ENCODE data around the gene LTB.

Gene LTB, protein sequence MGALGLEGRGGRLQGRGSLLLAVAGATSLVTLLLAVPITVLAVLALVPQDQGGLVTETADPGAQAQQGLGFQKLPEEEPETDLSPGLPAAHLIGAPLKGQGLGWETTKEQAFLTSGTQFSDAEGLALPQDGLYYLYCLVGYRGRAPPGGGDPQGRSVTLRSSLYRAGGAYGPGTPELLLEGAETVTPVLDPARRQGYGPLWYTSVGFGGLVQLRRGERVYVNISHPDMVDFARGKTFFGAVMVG

DNA sequence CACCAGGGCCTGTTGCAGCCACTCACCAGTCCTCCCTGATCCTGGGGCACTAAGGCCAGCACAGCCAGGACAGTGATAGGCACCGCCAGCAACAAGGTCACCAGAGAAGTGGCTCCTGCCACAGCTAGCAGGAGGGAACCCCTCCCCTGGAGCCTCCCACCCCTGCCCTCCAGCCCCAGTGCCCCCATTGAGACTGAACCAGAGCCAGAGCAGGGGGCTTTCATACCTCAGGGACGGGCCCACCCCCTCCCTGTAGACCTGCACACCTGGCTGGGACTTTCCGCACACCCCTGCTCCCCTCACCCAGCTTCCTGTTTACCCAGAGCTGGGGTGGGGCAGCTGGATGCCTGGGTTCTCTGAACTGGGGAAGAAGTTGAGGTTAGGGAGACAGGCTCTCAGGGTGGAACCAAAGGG, at the start of gene LTB:
Gene LTB, minus strand, starts transcription at position 195 of the 414 bp plus-strand sequence. Its CDS starts 7 bp downstream, at position 188.
- DNase-seq (ENCODE audit: low spot score), result no peak

DNA sequence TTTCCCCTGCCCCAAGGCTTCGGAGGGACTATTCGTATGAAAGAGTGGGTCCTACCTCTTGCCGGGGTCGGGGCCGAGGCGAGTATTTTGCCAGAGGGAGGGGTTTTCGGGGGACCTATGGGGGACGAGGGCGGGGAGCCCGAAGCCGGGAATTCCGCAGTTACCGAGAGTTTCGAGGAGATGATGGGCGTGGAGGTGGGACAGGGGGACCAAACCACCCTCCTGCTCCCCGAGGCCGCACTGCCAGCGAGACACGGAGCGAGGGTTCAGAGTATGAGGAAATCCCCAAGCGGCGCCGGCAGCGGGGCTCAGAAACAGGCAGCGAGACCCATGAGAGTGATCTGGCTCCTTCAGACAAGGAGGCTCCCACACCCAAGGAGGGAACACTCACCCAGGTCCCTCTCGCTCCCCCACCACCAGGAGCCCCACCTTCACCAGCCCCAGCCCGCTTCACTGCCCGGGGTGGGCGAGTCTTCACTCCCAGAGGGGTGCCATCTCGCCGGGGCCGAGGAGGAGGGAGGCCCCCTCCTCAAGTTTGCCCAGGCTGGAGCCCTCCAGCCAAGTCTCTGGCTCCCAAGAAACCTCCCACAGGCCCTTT, 49.6 kb upstream of the LTB start:
- DNase-seq (ENCODE audit: low spot score), result no peak

DNA sequence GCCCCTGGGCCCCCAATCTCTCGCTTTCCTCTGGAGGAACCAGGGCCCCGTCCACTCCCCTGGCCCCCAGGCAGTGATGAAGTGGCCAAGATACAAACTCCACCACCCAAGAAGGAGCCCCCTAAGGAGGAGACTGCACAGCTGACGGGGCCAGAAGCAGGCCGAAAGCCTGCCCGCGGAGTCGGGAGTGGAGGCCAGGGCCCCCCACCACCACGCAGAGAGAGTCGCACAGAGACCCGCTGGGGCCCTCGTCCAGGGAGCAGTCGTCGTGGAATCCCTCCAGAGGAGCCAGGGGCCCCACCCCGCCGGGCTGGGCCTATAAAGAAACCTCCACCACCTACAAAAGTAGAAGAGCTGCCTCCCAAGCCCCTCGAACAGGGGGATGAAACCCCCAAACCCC, 49.0 kb upstream of the LTB start:
- DNase-seq (ENCODE audit: low spot score), result no peak

DNA sequence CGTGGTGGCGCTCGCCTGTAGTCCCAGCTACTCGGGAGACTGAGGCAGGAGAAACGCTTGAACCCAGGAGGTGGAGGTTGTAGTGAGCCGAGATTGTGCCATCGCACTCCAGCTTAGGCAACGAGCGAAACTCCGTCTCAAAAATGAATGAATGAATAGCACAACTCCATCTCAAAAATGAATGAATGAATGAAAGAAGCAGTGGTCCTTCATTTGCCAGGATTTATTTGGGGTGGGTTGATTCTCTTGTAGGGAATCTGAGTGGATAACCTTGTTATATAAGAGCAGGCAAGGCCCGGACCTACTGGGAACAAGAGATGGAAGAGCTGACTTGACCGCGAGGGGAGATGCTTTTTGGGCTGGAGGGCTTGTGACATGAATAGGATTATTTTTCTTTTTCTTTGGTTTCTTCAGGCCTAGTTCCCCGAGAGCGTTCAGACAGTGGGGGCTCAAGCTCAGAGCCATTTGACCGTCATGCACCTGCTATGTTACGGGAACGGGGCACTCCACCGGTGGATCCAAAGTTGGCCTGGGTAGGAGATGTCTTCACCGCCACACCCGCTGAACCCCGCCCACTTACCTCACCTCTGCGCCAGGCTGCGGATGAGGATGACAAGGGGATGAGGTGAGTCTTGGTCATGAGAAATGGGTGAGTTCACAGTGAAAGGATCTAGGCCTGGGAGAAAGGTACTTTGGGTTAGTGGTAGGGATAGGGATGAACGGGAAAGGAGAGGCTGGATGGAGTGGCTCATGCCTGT, 48.1 kb upstream of the LTB start:
- no peak for DNase-seq (ENCODE audit: low spot score)

DNA sequence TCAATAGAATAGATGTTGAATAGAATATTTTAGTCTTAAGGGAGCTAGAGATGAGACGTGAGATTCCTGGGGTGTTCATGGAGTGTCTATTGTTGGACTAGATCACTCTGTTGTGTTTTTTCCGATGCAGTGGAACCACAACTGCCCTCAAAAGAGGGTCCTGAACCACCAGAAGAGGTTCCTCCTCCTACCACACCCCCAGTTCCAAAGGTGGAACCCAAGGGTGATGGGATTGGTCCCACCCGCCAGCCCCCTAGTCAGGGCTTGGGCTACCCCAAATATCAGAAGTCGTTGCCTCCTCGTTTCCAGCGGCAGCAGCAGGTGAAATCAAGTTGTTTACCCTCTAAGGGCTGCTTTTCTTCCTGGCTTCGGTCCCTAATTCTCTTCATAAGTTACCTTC, 46.8 kb upstream of the LTB start:
- DNase-seq (ENCODE audit: low spot score), result no peak

DNA sequence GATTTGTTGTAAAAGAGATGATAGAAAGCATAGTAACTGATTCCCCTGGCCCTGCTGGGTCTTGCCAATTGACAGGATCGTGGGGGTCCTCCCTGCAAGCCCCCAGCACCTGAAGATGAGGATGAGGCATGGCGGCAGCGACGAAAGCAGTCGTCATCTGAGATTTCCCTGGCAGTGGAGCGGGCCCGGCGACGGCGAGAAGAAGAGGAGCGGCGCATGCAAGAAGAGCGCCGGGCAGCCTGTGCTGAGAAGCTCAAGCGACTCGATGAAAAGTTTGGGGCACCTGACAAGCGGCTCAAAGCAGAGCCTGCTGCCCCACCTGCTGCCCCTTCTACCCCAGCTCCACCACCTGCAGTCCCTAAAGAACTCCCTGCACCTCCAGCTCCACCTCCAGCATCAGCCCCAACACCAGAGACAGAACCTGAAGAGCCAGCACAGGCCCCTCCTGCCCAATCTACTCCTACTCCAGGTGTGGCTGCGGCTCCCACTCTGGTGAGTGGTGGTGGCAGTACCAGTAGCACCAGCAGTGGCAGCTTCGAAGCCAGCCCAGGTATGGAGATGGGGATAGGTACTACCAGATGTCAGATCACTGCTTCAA, 45.6 kb upstream of the LTB start:
- no peak for DNase-seq (ENCODE audit: low spot score)

DNA sequence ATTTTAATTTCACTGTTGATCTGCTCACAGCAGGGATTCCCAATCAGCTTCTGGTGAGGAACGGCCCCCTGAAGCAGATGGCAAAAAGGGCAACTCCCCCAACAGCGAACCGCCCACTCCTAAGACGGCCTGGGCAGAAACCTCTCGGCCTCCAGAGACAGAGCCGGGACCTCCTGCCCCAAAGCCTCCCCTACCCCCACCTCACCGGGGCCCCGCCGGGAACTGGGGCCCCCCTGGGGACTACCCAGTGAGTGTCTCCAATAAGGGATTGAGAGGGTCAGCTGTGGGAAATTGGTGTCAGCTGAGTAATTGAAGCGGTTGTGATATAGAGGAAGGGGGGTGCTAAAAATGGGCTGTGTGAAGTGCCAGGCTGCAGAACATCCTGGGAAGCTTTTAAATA, 44.7 kb upstream of the LTB start:
- no peak for DNase-seq (ENCODE audit: low spot score)

DNA sequence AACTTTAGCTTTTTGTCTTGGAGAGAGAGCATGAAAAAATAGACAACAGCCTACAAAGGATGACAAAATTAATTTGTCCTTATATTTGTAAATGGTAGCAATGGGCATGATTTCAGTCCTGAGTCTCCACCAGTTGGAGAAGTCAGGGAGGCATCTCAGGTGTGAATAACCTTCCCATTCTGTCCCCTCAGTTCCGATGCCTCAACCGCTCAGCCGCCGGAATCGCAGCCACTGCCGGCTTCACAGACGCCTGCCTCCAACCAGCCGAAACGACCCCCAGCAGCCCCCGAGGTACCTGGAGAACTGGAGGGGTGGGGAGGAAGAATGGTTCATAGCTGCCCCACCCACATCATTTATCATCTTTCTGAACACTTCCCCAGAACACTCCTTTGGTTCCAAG, 41.8 kb upstream of the LTB start:
- DNase-seq (ENCODE audit: low spot score), result no peak

DNA sequence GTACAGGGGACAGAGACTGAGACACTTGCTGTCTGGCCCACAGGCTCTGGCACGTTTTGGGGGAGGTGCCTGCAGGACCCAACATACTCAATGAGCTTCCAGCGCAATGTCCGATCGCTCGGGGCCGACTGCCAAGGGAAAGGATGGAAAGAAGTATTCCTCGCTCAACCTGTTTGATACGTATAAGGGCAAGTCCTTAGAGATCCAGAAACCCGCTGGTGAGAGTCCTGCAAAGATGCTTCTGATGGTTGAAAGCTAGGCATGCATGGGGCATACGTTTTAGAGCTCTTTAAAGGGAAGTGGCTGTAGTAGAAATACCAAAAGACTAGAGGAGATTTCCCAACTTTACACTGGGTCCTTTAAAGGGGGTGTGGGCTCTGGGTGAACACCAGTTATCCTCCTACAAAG, 40.5 kb upstream of the LTB start:
- DNase-seq (ENCODE audit: low spot score), result no peak

DNA sequence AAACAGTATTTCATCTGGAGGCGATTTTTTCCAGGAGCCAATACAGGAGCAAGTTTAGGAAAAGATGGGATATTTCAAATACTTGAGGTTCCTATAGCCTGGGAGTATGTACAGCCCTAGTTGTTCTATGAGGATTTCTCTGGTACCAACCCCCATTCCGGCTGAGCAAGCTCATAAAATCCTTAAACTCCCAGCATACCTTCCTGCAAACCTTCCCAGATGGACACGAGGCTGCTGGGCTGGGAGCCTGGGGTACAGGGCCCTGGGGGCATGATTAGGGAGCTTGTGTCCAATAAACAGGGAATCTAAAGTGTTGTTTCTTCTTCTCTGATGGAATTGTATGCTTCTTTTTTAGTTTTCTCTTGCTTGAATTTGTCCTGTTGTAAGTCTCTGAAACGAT, 39.8 kb upstream of the LTB start:
- no peak for DNase-seq (ENCODE audit: low spot score)

DNA sequence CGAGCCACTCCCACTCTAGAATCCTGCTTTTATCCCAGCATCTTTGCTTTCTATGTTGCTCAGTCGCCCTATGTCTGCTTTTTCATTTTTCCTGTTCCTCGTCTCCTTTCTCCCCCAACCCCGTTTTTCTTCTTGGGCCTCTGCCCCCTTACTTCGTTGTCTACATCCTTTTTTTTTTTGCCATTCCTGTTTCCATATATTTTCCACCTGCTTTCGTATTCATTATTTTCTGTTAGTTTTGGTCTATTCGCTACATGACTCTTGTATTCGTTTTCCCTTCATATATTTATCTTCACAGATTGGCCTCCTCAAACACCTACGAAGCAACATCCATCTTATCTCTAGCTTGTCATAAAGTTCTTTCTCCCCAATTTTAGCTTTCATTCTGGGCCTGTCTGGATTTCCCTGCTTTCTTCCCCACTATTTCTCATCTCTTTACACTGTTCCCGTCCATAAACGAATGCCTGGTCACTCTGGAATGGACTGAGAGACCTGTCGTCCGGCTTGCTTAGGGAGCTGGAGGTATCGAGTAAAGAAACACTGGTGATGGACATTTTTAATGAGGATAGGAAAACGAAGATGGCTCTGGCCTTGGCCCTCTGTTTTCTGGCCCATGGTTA, 39.2 kb upstream of the LTB start:
- DNase-seq (ENCODE audit: low spot score), result no peak

DNA sequence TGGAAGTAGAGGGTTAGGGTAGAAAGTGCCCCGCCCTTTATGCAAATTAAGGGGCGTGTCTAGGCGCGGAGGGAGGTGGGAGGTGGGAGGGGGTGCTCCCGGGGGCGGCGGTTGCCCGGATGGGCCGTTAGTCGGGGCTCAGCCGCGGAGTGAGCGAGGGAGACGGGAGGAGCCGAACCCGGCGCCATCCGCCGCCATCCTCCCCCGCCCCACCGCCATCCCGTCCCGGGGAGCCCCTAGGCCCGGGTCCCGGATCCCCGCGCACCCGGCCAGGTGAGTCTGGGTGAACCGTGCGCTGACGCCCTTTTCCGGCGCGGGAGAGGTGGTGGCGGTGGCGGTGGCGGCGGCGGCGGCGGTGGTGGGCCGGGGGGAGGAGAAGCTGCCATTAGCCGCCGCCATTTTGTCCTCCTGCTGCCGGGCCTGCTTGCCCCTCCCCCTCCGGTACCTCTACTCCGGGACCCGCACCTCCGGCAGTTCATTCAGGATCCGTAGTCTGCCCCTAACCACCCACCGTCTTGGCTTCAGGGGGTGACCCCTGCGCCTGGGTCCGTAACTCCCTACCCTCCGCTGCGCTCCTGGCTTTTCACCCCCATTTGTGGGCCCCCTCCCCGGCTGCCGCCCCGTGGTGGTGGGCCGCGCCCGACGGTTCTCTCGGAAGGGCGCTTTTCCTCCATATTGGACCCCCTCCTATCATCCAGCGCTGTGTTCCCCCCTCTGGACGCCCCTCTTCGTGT, 38.5 kb upstream of the LTB start, which contains the start of gene PRRC2A:
Gene PRRC2A, plus strand, starts transcription at position 130 of the 734 bp plus-strand sequence. CDS start 2,075 bp downstream, outside the sequence.
- peak; percentile 57 for DNase-seq (ENCODE audit: low spot score)

DNA sequence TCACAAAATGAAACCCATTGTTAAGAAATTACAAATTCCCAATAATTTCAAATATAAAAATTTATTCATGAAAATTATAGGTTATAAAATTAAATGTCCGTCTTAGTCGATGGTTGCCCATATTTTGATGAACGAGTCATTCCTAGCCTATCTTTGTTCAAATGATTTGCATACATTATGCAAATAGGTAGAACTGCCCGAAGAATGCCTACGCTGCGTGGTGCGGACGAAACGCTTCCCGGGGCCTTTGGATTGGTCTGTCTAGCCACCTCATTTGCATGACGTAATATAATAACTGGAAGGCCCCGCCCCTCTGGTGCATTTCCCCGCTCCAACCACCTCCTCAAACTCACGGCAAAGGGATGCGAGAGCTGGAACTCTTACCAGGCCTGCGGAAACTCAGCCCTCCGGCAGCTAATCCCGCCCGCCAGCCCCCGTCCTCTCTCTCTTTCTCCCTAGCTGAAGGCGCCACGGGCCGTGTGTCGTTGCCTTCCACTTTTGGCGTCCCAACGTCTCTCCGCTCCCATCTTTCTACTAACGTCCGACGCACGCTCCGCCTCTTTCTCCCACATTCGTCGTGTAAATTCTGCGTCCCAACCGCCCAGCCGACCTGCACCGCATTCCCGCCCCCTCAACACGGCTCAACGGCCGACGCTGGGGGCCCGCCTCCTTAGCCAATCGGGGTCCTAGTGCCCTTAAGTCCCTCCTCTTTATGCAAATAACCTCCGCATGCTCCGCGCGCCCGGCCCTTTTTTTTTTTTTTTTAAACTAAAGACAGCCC, 37.8 kb upstream of the LTB start:
- peak; percentile 97 for DNase-seq (ENCODE audit: low spot score)

DNA sequence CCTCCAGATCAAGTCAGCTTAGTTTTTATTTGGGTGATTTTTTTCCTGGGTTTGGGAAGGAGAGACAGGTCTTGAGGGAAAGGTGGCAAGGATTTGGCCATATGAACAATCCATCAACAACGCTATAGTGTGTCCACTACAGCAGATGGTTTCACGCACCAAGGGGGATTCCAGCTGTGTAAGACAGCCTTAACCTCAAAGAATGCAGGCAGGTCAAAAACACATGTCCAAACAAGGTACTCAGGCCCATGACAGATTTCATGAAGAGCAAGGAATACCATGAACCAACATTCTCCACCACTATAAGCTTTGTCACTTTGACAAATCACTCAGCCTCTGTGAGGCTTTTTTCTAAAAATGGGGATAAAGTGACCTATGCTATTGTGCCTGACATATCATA, 34.8 kb upstream of the LTB start:
- DNase-seq (ENCODE audit: low spot score), result no peak

DNA sequence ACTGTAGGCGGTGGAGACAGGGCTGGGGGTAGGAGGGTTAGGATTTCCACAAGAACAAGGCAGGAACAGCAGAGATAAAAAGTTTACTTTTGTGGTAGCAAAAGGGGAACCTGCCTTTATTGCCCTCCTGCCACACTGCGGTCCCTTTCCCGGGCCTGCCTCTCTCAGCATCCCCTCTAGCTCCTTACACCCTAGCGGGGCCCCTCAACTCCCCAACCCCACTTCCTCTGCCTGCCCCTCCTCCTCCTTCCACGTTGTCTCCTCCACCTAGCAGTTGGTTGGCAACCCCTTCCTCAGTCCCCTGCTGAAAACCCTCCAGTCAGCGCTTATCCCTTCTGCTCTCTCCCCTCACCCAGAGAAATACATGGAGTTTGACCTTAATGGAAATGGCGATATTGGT, 33.5 kb upstream of the LTB start:
- DNase-seq (ENCODE audit: low spot score), result no peak

DNA sequence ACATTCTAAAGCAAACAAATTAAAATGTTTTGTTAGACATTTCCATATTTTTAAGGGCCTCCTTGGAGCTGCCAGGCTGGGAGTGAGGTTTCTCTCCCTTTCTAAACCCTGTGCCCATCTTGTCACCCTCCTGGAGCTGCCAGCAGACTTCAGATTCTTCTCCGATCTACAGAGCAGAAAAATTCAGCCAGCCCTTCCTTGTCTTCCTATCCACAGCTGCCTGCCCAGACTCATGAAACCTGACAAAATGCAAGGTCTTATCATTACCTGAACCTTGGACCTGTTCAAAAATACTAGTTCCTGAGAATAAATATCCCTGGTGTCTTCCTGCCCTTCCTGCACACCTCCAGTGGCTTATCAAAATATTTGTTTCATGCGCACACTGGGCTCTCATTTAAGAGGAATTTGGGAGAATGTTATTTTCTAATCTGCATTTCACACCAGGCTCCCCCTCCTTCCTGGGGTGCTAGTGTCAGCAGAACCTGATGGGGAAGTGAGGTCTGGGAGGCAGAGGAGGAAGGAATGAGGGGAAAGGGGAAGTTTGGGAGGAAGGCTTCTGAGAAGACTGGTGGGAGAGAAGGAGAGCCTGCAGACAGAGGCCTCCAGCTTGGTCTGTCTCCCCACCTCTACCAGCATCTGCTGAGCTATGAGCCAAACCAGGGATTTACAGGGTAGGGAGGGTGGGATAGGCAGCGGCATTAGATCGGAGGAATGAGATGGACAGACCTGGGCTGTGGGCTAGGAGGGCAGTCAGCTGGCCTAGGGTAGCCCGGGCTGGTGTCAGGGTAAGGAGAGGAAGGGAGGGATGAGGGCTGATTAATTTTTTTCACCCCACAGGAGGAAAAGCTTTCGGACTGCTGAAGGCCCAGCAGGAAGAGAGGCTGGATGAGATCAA, 32.7 kb upstream of the LTB start, which contains the start of gene AIF1:
Gene AIF1, plus strand, starts transcription at position 551 of the 895 bp plus-strand sequence. Its CDS starts 96 bp downstream, at position 647.
- no peak for DNase-seq (ENCODE audit: low spot score)

DNA sequence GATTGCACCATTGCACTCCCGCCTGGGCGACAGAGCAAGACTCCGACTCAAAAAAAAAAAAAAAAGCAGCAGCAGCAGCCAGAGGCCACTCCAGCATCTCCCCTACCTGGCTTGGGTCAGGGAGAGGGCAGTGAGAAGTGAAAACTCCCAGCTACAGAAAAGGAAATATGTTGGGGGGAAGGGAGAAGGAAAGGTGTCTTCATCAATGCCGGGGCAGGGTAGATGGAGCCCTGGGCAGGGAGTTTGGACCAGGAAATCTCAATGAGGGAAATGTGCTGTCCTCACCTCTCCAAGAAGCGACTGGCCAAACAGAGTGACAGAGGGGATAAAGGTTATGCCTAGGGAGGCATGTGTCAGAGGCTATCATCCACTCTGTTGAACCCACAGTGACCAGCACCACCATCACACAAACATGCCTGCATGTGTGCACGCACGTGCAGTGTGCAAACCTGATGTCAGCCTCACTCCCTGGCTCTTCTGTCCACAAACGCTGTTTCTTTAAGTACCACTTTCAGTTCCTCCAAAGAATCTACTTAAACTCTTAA, 31.9 kb upstream of the LTB start:
- no peak for DNase-seq (ENCODE audit: low spot score)

DNA sequence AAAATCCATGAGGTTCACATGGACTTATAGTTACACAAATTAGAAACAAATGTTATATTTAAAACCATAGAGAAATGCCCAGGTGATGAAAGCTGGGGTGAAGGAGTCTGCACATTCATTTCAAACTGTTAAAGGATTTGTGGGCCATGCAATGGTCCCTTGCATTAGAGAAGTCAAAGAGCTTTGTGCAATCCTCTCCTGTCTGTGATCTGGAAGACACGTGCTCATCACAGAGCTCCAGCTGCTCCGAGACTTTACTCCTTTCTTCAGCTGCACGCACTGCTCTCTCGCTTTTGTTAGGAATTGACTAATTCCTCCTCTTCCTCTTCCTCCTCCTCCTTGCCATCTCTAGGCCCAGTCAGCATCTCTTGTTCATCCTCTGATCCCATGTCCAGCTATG, 28.7 kb upstream of the LTB start:
- DNase-seq (ENCODE audit: low spot score), result no peak
